Measurements from ENCODE around the gene RBM5.
A peak's percentile ranks its signal among the peaks of the same experiment; 100 is the strongest.

Gene RBM5

GRCh38 chr3:50150863-50151686 lies 62.4 kb downstream of the RBM5 start:
- H3K4me3 ChIP-seq (ENCODE audit: low read depth, low read length), result no peak overlapping the region
- no peak for TF ChIP-seq CTCF (IDR thresholded peaks at IDR 0.05; ENCODE audit: borderline replicate concordance, insufficient read depth, low read depth, low read length)

GRCh38 chr3:50151728-50152127 lies 63.0 kb downstream of the RBM5 start:
- no peak overlapping the region for H3K4me3 ChIP-seq (ENCODE audit: low read depth, low read length)
- no peak for TF ChIP-seq CTCF (IDR thresholded peaks at IDR 0.05; ENCODE audit: borderline replicate concordance, insufficient read depth, low read depth, low read length)

- no peak for TF ChIP-seq CTCF (IDR thresholded peaks at IDR 0.05; ENCODE audit: borderline replicate concordance, insufficient read depth, low read depth, low read length)
- no peak overlapping the region for H3K4me3 ChIP-seq (ENCODE audit: low read depth, low read length)
These were observed 65.2 kb downstream of the RBM5 start for GRCh38 chr3:50153782-50154475.

- peak; percentile 25; the same call in 1 of the 2 replicates for TF ChIP-seq CTCF (IDR thresholded peaks at IDR 0.05; ENCODE audit: borderline replicate concordance, insufficient read depth, low read depth, low read length)
- H3K4me3 ChIP-seq (ENCODE audit: low read depth, low read length), result peak overlapping the region; percentile 33
These were observed 65.7 kb downstream of the RBM5 start for GRCh38 chr3:50154476-50154839.

- TF ChIP-seq CTCF (IDR thresholded peaks at IDR 0.05; ENCODE audit: borderline replicate concordance, insufficient read depth, low read depth, low read length), result no peak
- H3K4me3 ChIP-seq (ENCODE audit: low read depth, low read length), result peak within 1 kb of the TSS; percentile 40
These were observed 66.2 kb downstream of the RBM5 start, which contains the start of gene SEMA3F for GRCh38 chr3:50154840-50155490. Gene SEMA3F, plus strand, starts transcription at chr3:50155324. Its CDS starts 4,299 bp downstream, at chr3:50159623.

GRCh38 chr3:50155491-50155878 lies 66.8 kb downstream of the RBM5 start:
- TF ChIP-seq CTCF (IDR thresholded peaks at IDR 0.05; ENCODE audit: borderline replicate concordance, insufficient read depth, low read depth, low read length), result no peak
- H3K4me3 ChIP-seq (ENCODE audit: low read depth, low read length), result no peak overlapping the region
